DOHH2 (cell line): ENCODE results near the gene RPTOR.

Experiments
- EZH2phosphoT487 ChIP-seq: fragments of 200-600 bp; sonication (generic); IDR thresholded peaks from 2 replicates; pipeline ENCODE4 v1.6.1; 2017; ENCODE audit warnings: borderline replicate concordance, mild to moderate bottlenecking, antibody characterized with exemption, low read length, moderate library complexity, mixed read lengths
- TF ChIP-seq, protein P1 (sequence below): fragments of 200-600 bp; sonication (generic); IDR thresholded peaks from one replicate; pipeline ENCODE4 v1.5.1; 2014; ENCODE audit warnings: antibody characterized with exemption, mild to moderate bottlenecking, low read depth, low read length; ENCODE audit not compliant: poor library complexity, severe bottlenecking

DNA sequence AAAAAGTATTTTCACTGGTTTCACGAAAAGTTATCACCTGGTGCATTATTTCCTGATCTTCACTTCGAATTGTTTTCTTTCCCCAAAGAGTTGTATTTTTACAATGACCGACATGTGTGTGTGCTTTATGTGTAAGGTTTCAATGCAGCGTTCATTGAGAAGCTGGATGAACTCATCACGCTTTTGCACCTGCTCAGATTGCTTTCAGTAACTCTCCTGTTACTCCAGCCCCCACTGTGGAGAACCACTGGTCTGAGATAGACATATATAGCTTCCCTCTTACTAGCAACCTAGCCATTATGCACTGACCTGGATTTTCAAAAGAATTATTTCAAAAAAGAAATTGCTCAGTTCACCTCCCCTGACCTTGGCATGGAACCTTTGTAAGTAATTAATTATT lies 268.7 kb downstream of the RPTOR start:
- TF ChIP-seq, protein P1, sequence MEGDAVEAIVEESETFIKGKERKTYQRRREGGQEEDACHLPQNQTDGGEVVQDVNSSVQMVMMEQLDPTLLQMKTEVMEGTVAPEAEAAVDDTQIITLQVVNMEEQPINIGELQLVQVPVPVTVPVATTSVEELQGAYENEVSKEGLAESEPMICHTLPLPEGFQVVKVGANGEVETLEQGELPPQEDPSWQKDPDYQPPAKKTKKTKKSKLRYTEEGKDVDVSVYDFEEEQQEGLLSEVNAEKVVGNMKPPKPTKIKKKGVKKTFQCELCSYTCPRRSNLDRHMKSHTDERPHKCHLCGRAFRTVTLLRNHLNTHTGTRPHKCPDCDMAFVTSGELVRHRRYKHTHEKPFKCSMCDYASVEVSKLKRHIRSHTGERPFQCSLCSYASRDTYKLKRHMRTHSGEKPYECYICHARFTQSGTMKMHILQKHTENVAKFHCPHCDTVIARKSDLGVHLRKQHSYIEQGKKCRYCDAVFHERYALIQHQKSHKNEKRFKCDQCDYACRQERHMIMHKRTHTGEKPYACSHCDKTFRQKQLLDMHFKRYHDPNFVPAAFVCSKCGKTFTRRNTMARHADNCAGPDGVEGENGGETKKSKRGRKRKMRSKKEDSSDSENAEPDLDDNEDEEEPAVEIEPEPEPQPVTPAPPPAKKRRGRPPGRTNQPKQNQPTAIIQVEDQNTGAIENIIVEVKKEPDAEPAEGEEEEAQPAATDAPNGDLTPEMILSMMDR, result no peak
- no peak for TF ChIP-seq EZH2phosphoT487
